AG09309 (cell line): ENCODE data around the gene VPS13D.

Experiments used
- DNase-seq: peaks from one replicate; pipeline ENCODE4 v3.0.0-alpha.2; 2010; ENCODE audit warnings: low read depth
- H3K4me3 ChIP-seq: 2 replicates; pipeline ENCODE4 v1.5.1; 2011; ENCODE audit warnings: mild to moderate bottlenecking, low read depth, low read length, moderate library complexity; ENCODE audit not compliant: control insufficient read depth
- CTCF ChIP-seq: IDR thresholded peaks from 2 replicates; pipeline ENCODE4 v1.5.1; 2011; ENCODE audit warnings: mild to moderate bottlenecking, low read depth, low read length, inconsistent platforms; ENCODE audit not compliant: insufficient read depth, control insufficient read depth; ENCODE audit errors: missing control alignments

The VPS13D gene

GRCh38 chr1:12282142-12282541, 52.3 kb downstream of the VPS13D start:
- no peak for TF ChIP-seq CTCF
- DNase-seq, result no peak
- H3K4me3 ChIP-seq, result no peak overlapping the region

GRCh38 chr1:12284486-12284885, 54.7 kb downstream of the VPS13D start:
- DNase-seq, result no peak
- no peak for TF ChIP-seq CTCF
- no peak overlapping the region for H3K4me3 ChIP-seq

- TF ChIP-seq CTCF, result no peak
- no peak overlapping the region for H3K4me3 ChIP-seq
- DNase-seq, result no peak
Observed at GRCh38 chr1:12285496-12286143, 55.8 kb downstream of the VPS13D start.

GRCh38 chr1:12287869-12288268, 58.0 kb downstream of the VPS13D start:
- no peak for TF ChIP-seq CTCF
- H3K4me3 ChIP-seq, result no peak overlapping the region
- DNase-seq, result no peak

GRCh38 chr1:12290828-12291227, 61.0 kb downstream of the VPS13D start:
- H3K4me3 ChIP-seq, result no peak overlapping the region
- no peak for DNase-seq
- no peak for TF ChIP-seq CTCF

GRCh38 chr1:12293416-12293815, 63.6 kb downstream of the VPS13D start:
- TF ChIP-seq CTCF, result no peak
- no peak for DNase-seq
- H3K4me3 ChIP-seq, result no peak overlapping the region
